C4-2B (cell line): Measurements from ENCODE around the gene LATS1.

ENCODE experiments used
- CTCF ChIP-seq: fragments of 450-650 bp; conservative IDR thresholded peaks from 2 replicates; pipeline ENCODE4 v1.5.1; 2017; ENCODE audit warnings: mild to moderate bottlenecking
- ZFX ChIP-seq: fragments of 450-650 bp; IDR thresholded peaks from 2 replicates; pipeline ENCODE4 v1.6.1; 2017

GRCh38 chr6:149717255-149717587, 680 bp downstream of the LATS1 start:
- TF ChIP-seq CTCF (no peak), ZFX (no peak)
